Measurements from ENCODE around the gene C1QTNF5. TPM values are rescaled to one million over a fixed set of nuclear protein-coding genes. Genes with fewer than 3 reads are reported as not detected.

Gene C1QTNF5
- total RNA-seq, 1 donor from 2014 or later, result not detected

DNA sequence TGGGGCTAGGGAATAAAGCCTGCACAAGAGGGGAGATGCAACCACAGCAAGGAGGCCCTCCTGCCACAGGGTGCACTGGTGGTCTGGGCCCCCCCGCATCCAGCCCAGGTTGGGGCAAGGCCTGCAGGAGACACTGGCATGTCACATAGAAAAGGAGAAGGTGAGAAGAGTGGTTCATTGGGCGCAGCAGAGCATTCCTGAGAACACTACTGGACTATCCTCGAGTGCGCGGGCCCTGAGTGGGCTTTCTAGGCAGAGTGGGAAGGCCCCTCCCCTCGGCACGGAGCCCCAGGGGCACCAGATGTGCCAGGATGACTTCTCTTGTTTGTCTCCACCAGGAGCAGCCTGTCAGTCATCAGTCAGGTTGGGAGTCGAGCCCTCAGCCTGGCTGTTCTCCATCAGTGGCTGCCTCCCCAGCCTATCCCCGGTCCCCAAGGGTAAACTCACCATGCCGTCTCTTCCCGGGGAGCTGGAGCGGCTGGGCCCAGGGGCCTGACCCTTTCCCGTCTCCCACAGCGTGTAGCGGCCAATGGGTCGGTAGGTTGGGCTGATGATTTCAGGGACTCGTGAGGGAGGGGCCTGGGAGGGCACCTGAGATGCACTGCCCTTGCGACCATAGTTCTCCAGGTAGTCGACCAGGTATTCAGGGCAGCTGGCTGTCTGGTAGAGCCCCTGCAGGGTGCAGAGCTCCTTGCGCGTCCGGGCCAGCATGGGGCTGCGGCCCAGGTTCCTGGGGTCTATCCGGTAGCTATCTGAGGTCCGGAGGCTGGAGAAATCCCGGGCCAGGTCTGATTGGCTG is 31.8 kb upstream of the C1QTNF5 start:
- TF ChIP-seq CTCF (IDR thresholded peaks at IDR 0.05), result no peak
- ChIA-PET CTCF (interaction anchor here (1.0 to 1.3 kb wide), 2 partner anchors 9 to 15 kb away, joined by 3 read pairs; partner anchors contain the start of gene USP2), POLR2A (no interaction called here)
- Mint-ChIP-seq H3K9me3 (no peaks in the 10 kb centered on the region), H3K4me1 (no peaks in the 10 kb centered on the region), H3K27me3 (peaks cover 15% of the 10 kb centered on the region), H3K36me3 (ENCODE audit: low read depth) (no peaks in the 10 kb centered on the region), H3K27ac (no peak overlapping the region), H3K4me3 (no peak overlapping the region)
- DNase-seq (no peak), ATAC-seq (ENCODE audit: low read depth) (no peak)
- intact Hi-C loops (cut with micrococcal nuclease), result no loop called here

DNA sequence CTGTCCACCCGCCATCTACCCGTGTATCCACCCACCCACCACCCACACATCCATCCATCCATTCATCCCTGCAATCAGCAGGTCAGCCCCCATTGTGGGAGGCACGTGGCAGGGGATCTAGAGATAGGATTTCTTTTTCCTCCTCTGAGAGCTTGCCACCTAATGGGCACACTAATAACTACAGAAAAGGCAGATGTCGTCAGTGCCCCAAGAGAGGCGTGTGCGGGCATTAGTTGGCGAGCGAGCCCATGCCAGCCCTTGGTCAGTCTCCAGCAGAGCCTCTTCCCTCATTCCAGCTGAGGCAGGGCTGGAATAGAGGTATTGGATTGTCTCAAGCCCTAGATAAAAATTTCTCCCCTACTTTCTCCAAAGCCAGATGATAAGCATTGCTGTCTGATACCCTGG is 31.1 kb upstream of the C1QTNF5 start:
- Mint-ChIP-seq H3K9me3 (no peaks in the 10 kb centered on the region), H3K27me3 (peaks cover 20% of the 10 kb centered on the region), H3K27ac (no peak overlapping the region), H3K36me3 (ENCODE audit: low read depth) (no peaks in the 10 kb centered on the region), H3K4me3 (no peak overlapping the region), H3K4me1 (no peaks in the 10 kb centered on the region)
- CTCF ChIA-PET, result no interaction called here
- POLR2A ChIA-PET, result no interaction called here
- TF ChIP-seq CTCF (IDR thresholded peaks at IDR 0.05), result no peak
- intact Hi-C loops (cut with micrococcal nuclease), result no loop called here
- DNase-seq (no peak), ATAC-seq (ENCODE audit: low read depth) (no peak)

DNA sequence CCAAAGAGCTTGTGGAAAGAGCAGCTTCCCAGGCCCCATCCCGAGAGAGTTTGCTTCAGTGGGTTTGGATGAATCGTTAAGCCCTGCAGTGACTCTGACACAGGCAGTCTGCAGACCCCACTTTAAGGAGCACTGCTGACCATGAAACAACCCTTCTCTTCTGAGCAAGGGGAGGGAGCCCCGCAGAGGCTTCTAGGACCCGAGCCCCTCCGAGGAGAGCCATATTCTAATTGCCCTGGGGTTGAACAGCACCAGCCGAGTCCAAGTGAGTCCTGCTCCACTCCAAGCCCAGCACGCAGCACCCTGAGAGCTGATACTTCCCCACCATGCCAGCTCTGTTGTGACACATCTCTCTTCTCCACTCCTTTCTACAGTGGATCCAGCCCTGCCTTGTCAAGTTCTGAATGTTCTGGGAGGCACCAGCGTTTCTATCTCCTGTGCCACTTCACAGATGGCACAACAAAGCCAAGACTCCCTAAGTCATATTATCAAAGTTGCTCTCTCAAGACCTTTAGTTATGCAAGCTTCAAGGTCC is 30.5 kb upstream of the C1QTNF5 start:
- POLR2A ChIA-PET, result no interaction called here
- H3K9me3 Mint-ChIP-seq, result no peaks in the 10 kb centered on the region
- no peaks in the 10 kb centered on the region for H3K4me1 Mint-ChIP-seq
- CTCF ChIA-PET, result no interaction called here
- no peaks in the 10 kb centered on the region for H3K36me3 Mint-ChIP-seq (ENCODE audit: low read depth)
- H3K27me3 Mint-ChIP-seq, result peaks cover 27% of the 10 kb centered on the region
- intact Hi-C loops (cut with micrococcal nuclease), result no loop called here
- DNase-seq, result peak; percentile 6
- no peak overlapping the region for H3K27ac Mint-ChIP-seq
- H3K4me3 Mint-ChIP-seq, result no peak overlapping the region
- TF ChIP-seq CTCF (IDR thresholded peaks at IDR 0.05), result no peak
- no peak for ATAC-seq (ENCODE audit: low read depth)

DNA sequence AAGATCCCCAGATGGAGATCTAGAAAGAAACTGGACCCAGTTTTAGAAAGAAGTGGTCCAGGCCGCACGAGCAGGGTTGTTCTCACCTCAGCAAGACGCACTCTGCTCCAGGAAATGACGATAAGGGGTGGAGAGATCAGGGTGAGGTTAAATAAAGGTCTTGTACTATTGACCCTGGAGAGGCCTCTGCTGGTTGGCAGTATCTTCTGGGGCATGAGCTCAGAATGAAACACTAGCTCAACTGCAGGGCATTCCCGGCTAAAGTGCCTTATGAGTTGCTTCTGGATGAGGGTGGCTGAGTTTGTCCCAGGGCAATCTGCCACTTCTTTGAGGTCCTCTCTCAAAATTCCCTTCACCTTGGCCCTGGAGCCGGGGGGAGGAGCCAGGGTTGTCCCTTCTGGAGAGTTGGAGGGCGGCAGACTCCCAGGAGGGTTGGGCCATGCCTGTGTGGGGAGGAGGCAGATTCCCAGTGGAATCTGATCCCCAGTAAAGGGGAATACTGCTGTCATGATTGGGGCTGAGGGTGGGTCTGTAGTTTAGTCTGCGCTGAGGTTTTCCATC is 29.9 kb upstream of the C1QTNF5 start:
- TF ChIP-seq CTCF (IDR thresholded peaks at IDR 0.05), result no peak
- Mint-ChIP-seq H3K9me3 (no peaks in the 10 kb centered on the region), H3K4me3 (no peak overlapping the region), H3K4me1 (no peaks in the 10 kb centered on the region), H3K27me3 (peaks cover 27% of the 10 kb centered on the region), H3K36me3 (ENCODE audit: low read depth) (no peaks in the 10 kb centered on the region), H3K27ac (no peak overlapping the region)
- POLR2A ChIA-PET, result no interaction called here
- CTCF ChIA-PET, result no interaction called here
- DNase-seq (no peak), ATAC-seq (ENCODE audit: low read depth) (no peak)
- intact Hi-C loops (cut with micrococcal nuclease), result no loop called here

DNA sequence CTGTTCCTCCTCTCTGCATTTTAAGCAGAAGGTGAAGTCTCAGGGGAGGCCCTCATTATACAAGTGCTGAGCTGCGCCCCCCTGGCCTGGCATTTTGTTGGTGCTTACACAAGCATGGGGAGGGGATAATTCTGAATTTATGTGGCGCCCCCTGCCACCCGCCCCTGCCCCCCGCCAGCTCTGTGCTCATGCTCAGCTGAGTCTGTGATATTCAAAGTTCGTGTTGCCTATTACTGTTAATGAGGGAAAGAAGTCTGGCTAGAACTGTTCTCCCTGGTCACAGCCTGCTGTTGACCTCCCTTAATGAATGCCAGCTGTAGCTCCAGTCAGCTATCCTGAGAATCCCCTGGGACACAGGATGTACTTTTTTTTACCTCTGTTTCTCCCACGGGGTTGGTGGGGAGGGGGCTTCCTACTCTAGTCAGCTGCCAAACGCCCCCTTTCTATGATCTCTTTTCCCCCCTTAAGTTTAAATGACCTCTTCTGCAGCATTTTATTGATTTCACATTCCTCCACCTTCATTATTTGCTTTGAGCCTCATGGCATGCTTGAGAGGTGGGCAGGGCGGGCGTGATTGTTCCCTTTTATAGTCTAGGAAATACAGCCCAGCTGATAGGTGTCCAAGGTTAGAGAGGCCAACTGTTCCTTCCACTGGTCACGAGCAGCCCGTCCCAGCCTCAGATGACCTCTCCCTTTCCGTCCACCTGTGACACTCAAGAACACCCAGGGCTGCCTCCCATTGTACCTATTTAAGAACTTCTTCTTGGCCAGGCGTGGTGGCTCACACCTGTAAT is 28.6 kb upstream of the C1QTNF5 start:
- DNase-seq (no peak), ATAC-seq (ENCODE audit: low read depth) (no peak)
- Mint-ChIP-seq H3K9me3 (no peaks in the 10 kb centered on the region), H3K27ac (no peak overlapping the region), H3K36me3 (ENCODE audit: low read depth) (no peaks in the 10 kb centered on the region), H3K4me1 (peaks cover 5% of the 10 kb centered on the region), H3K4me3 (no peak overlapping the region), H3K27me3 (peaks cover 40% of the 10 kb centered on the region)
- TF ChIP-seq CTCF (IDR thresholded peaks at IDR 0.05), result no peak
- CTCF ChIA-PET, result interaction anchor here (0.9 kb wide), 1 partner anchor 13 kb away, joined by 4 read pairs; no protein-coding TSS in a partner anchor
- intact Hi-C loops (cut with micrococcal nuclease), result no loop called here
- POLR2A ChIA-PET, result no interaction called here

Measured in activated B cell treated with CpG ODN at 0.5 μM for 24 hours (primary cell).